Measurements from ENCODE around the gene KAT8.

DNA sequence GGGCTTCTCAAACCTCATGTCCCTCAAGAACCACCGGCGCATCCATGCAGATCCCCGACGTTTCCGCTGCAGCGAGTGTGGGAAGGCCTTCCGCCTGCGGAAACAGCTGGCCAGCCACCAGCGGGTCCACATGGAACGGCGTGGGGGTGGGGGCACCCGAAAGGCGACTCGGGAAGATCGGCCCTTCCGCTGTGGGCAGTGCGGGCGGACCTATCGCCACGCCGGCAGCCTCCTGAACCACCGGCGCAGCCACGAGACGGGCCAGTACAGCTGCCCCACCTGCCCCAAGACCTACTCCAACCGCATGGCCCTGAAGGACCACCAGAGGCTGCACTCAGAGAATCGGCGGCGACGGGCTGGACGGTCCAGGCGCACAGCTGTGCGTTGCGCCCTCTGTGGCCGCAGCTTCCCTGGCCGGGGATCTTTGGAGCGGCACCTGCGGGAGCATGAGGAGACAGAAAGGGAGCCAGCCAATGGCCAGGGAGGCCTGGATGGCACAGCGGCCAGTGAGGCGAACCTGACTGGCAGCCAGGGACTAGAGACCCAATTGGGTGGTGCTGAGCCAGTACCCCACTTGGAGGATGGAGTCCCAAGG is 37.3 kb upstream of the KAT8 start:
- TF ChIP-seq, protein P1, sequence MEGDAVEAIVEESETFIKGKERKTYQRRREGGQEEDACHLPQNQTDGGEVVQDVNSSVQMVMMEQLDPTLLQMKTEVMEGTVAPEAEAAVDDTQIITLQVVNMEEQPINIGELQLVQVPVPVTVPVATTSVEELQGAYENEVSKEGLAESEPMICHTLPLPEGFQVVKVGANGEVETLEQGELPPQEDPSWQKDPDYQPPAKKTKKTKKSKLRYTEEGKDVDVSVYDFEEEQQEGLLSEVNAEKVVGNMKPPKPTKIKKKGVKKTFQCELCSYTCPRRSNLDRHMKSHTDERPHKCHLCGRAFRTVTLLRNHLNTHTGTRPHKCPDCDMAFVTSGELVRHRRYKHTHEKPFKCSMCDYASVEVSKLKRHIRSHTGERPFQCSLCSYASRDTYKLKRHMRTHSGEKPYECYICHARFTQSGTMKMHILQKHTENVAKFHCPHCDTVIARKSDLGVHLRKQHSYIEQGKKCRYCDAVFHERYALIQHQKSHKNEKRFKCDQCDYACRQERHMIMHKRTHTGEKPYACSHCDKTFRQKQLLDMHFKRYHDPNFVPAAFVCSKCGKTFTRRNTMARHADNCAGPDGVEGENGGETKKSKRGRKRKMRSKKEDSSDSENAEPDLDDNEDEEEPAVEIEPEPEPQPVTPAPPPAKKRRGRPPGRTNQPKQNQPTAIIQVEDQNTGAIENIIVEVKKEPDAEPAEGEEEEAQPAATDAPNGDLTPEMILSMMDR (IDR thresholded peaks at IDR 0.05): no peak
- TF ChIP-seq POLR2A (IDR thresholded peaks at IDR 0.05): no peak

Data from body of pancreas (tissue), 4 donors.